HEK293 (cell line): ENCODE measurements around the gene MECR.

Source experiments
- CTCF ChIA-PET: fragments of 350-600 bp; formaldehyde crosslinking; extraction: SDS; loops from one replicate; lab custom pipeline; 2021; ENCODE audit warnings: antibody characterized with exemption; lab: Yijun Ruan, JAX
- POLR2A ChIA-PET: fragments of 300-600 bp; formaldehyde crosslinking; extraction: SDS; loops from one replicate; lab custom pipeline; 2020; ENCODE audit warnings: antibody characterized with exemption, inconsistent platforms; lab: Yijun Ruan, JAX
- H3K27ac ChIP-seq: fragments of 200-500 bp; sonication (Bioruptor generic); 2 replicates; pipeline ENCODE4 v1.5.1; 2014; ENCODE audit warnings: low read depth, low read length, control low read depth, inconsistent platforms; ENCODE audit errors: extremely low read depth
- H3K36me3 ChIP-seq, 2 experiments: fragments of 200-500 bp in 1 of 2; sonication (Bioruptor generic) in 1 of 2; 1 replicate in 1 of 2; 2 replicates in 1 of 2; pipeline ENCODE4 v1.5.1; 2014 to 2017; ENCODE audit warnings: inconsistent platforms in 2 of 2, low read length in 2 of 2; ENCODE audit not compliant: control insufficient read depth in 2 of 2, insufficient read depth in 1 of 2
- H3K4me1 ChIP-seq: fragments of 200-500 bp; sonication (Bioruptor generic); 2 replicates; pipeline ENCODE4 v1.5.1; 2014; ENCODE audit warnings: mild to moderate bottlenecking, low read length, inconsistent platforms; ENCODE audit not compliant: control insufficient read depth, insufficient read depth
- H3K4me3 ChIP-seq: 2 replicates; pipeline ENCODE4 v1.5.1; 2011; ENCODE audit warnings: low read depth, mild to moderate bottlenecking, control low read depth, low read length, moderate library complexity
- H3K9me3 ChIP-seq: fragments of 200-500 bp; sonication (Bioruptor generic); 2 replicates; pipeline ENCODE4 v1.5.1; 2014; ENCODE audit warnings: low read depth, low read length, inconsistent platforms; ENCODE audit not compliant: control insufficient read depth, insufficient read depth
- ATF2 ChIP-seq: fragments of 450-650 bp; formaldehyde crosslinking; IDR thresholded peaks from 2 replicates; pipeline ENCODE4 v1.5.1; 2016; ENCODE audit warnings: missing biosample characterization, missing genetic modification characterization, low read depth
- HOXD13 ChIP-seq: sonication (generic); formaldehyde crosslinking; IDR thresholded peaks from 2 replicates; pipeline ENCODE4 v1.8.0; 2022; ENCODE audit warnings: missing genetic modification reagents, borderline replicate concordance
- PRDM6 ChIP-seq: fragments of 450-650 bp; formaldehyde crosslinking; IDR thresholded peaks from 2 replicates; pipeline ENCODE4 v1.5.1; 2017; ENCODE audit warnings: missing biosample characterization, missing genetic modification characterization
- RBAK ChIP-seq: fragments of 450-650 bp; formaldehyde crosslinking; IDR thresholded peaks from 2 replicates; pipeline ENCODE4 v1.5.1; 2016; ENCODE audit warnings: missing biosample characterization, missing genetic modification characterization
- REST ChIP-seq: fragments of 450-650 bp; formaldehyde crosslinking; IDR thresholded peaks from 2 replicates; pipeline ENCODE4 v1.5.1; 2016; ENCODE audit warnings: missing biosample characterization, missing genetic modification characterization
- SETDB1 ChIP-seq: IDR thresholded peaks from one replicate; pipeline ENCODE4 v1.6.1; 2017; ENCODE audit warnings: mild to moderate bottlenecking, low read length, moderate library complexity, mixed read lengths; ENCODE audit not compliant: insufficient read length
- SP7 ChIP-seq: fragments of 450-650 bp; formaldehyde crosslinking; IDR thresholded peaks from 2 replicates; pipeline ENCODE4 v1.5.1; 2016; ENCODE audit warnings: missing biosample characterization, missing genetic modification characterization
- TCF7L2 ChIP-seq: IDR thresholded peaks from 2 replicates; pipeline ENCODE4 v1.6.1; 2011; ENCODE audit warnings: low read depth, mild to moderate bottlenecking, inconsistent platforms, low read length, moderate library complexity, borderline replicate concordance
- ZNF292 ChIP-seq: fragments of 450-650 bp; formaldehyde crosslinking; IDR thresholded peaks from 2 replicates; pipeline ENCODE4 v1.5.1; 2016; ENCODE audit warnings: low read depth, missing biosample characterization, missing genetic modification characterization, borderline replicate concordance
- ZNF350 ChIP-seq: fragments of 450-650 bp; formaldehyde crosslinking; IDR thresholded peaks from 2 replicates; pipeline ENCODE4 v1.5.0; 2017; ENCODE audit warnings: missing biosample characterization, mild to moderate bottlenecking, missing genetic modification characterization
- ZNF354C ChIP-seq: fragments of 450-650 bp; formaldehyde crosslinking; IDR thresholded peaks from 2 replicates; pipeline ENCODE4 v1.5.1; 2016; ENCODE audit warnings: missing biosample characterization, missing genetic modification characterization, low read depth, borderline replicate concordance
- ZNF362 ChIP-seq: fragments of 450-650 bp; formaldehyde crosslinking; IDR thresholded peaks from 2 replicates; pipeline ENCODE4 v1.5.1; 2016; ENCODE audit warnings: missing biosample characterization, missing genetic modification characterization
- ZNF518A ChIP-seq: fragments of 450-650 bp; formaldehyde crosslinking; conservative IDR thresholded peaks from 2 replicates; pipeline ENCODE4 v1.5.1; 2016; ENCODE audit warnings: low read depth, missing biosample characterization, missing genetic modification characterization
- ZNF585B ChIP-seq: fragments of 450-650 bp; formaldehyde crosslinking; IDR thresholded peaks from 2 replicates; pipeline ENCODE4 v1.5.1; 2016; ENCODE audit warnings: missing biosample characterization, missing genetic modification characterization
- ZNF626 ChIP-seq: fragments of 450-650 bp; sonication (Bioruptor Pico); formaldehyde crosslinking; IDR thresholded peaks from 2 replicates; pipeline ENCODE4 v1.5.1; 2018; ENCODE audit warnings: missing biosample characterization, missing genetic modification characterization, inconsistent platforms
- ZNF629 ChIP-seq: fragments of 450-650 bp; formaldehyde crosslinking; IDR thresholded peaks from 2 replicates; pipeline ENCODE4 v1.5.1; 2017; ENCODE audit warnings: missing biosample characterization, missing genetic modification characterization
- ZNF660 ChIP-seq: fragments of 450-650 bp; IDR thresholded peaks from 2 replicates; pipeline ENCODE4 v1.5.1; 2018; ENCODE audit warnings: missing biosample characterization, mild to moderate bottlenecking, missing genetic modification characterization
- ZNF792 ChIP-seq: fragments of 450-650 bp; formaldehyde crosslinking; IDR thresholded peaks from 2 replicates; pipeline ENCODE4 v1.5.1; 2016; ENCODE audit warnings: missing biosample characterization, missing genetic modification characterization

MECR gene

GRCh38 chr1:29157269-29157601, 73.5 kb downstream of the MECR start (continued):
- no peak for TF ChIP-seq ZNF292 (tag by site-specific recombination)
- no peak for TF ChIP-seq RBAK (tag by site-specific recombination)
- peak; percentile 42; the same call in 1 of the 2 replicates for TF ChIP-seq PRDM6
- peak; percentile 3; the same call in 1 of the 2 replicates for TF ChIP-seq SP7 (tag by site-specific recombination)
- no peak for TF ChIP-seq ATF2 (tag by site-specific recombination)
- no peak for TF ChIP-seq ZNF362 (tag by site-specific recombination)
- no peak for TF ChIP-seq ZNF354C (tag by site-specific recombination)
- peak; percentile 77 for TF ChIP-seq SETDB1

- POLR2A ChIA-PET = interaction anchor here (1.1 kb wide), 1 partner anchor 25 kb away, joined by 6 read pairs; the partner anchor contains the start of gene SRSF4
- no peak overlapping the region for H3K4me3 ChIP-seq
- CTCF ChIA-PET = interaction anchor here (0.6 to 1.7 kb wide), 3 partner anchors 275 to 1013 kb away, joined by 3 to 6 read pairs (median 4); no protein-coding TSS in a partner anchor
- H3K9me3 ChIP-seq = no peaks in the 10 kb centered on the region
- peaks cover 5% of the 10 kb centered on the region; the same call in 1 of the 2 replicates for H3K4me1 ChIP-seq
- peak overlapping the region; percentile 65 for H3K27ac ChIP-seq
- peaks cover 49 to 85% of the 10 kb centered on the region in 2 experiments for H3K36me3 ChIP-seq
- TF ChIP-seq PRDM6 (no peak; the same call in 1 of the 2 replicates), ZNF292 (tag by site-specific recombination) (no peak), REST (tag by site-specific recombination) (no peak), ZNF660 (tag by site-specific recombination) (no peak), ZNF585B (tag by site-specific recombination) (no peak), ZNF629 (tag by site-specific recombination) (peak; percentile 38; the same call in 1 of the 2 replicates), TCF7L2 (peak; percentile 99), ZNF518A (tag by site-specific recombination) (no peak), HOXD13 (CRISPR knock-in tag) (no peak), ZNF350 (tag by site-specific recombination) (no peak), ZNF626 (tag by site-specific recombination) (no peak), ZNF792 (tag by site-specific recombination) (no peak)
These were observed 74.0 kb downstream of the MECR start for GRCh38 chr1:29156543-29157268.
